HG03457 (cell line): ENCODE results near the gene BDH1.
A peak's percentile ranks its signal among the peaks of the same experiment; 100 is the strongest.
"Not testable (repeated sequence)": the region's sequence is repeated elsewhere in the genome, so short reads cannot be mapped to it uniquely, and the experiment has no call there.

ENCODE experiments used
- ATAC-seq: cut with Tn5 transposase; IDR thresholded peaks from one replicate; pipeline ENCODE4 v1.9.1; 2021; ENCODE audit warnings: moderate number of reproducible peaks; ENCODE audit not compliant: unreplicated experiment

BDH1 gene, protein sequence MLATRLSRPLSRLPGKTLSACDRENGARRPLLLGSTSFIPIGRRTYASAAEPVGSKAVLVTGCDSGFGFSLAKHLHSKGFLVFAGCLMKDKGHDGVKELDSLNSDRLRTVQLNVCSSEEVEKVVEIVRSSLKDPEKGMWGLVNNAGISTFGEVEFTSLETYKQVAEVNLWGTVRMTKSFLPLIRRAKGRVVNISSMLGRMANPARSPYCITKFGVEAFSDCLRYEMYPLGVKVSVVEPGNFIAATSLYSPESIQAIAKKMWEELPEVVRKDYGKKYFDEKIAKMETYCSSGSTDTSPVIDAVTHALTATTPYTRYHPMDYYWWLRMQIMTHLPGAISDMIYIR

DNA sequence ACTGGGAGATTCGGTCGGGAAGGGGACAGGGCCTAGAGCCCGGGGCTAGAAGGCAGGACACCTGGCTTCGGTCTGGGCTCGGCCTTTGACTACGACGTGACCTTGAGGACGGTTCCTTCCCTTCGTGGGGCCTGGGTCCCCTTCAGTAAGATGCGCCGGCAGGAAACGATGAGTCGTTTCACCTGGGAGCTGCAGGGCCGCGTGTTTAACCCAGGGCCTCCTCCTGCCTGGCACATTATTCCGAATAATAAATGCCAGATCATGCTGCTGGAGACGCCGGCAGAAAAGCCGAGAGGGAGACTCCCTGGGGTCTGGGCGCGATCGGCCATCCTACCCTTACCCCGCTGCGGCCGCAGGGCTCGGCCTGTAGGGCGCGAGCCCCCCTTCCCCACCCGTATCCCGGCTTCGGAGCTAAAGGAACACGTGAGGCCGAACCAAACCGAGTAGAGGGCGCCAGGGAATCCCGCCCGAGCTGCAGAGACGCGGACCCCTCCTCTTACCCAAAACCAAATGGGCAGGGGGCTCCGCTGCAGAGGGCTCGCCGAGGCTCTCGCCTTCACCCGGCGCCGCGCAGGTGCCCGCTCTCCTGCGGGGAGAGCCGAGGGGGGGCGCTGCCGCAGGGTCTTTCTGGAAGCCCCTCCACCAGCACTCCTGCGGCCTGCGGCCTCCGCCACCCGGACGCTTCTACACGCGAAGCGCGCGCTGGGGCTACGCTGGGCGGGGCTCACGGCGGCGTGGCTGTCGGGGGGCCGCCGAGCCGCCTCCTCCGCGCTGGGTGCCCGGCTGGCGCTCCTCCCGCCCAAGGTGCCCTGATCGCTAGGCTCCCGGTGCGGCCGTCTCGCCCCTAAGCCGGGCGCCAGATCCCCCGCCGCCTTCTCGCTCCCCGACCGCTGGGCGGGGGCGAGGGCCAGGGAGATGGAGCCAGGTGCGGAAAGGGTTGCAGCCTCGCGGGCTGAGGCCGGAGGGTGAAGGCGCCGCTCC, at the start of gene BDH1:
Gene BDH1 (minus strand): TSS at position 688 of the 981 bp plus-strand sequence. CDS start 9,525 bp downstream, outside the sequence.
- ATAC-seq = peak; percentile 28

DNA sequence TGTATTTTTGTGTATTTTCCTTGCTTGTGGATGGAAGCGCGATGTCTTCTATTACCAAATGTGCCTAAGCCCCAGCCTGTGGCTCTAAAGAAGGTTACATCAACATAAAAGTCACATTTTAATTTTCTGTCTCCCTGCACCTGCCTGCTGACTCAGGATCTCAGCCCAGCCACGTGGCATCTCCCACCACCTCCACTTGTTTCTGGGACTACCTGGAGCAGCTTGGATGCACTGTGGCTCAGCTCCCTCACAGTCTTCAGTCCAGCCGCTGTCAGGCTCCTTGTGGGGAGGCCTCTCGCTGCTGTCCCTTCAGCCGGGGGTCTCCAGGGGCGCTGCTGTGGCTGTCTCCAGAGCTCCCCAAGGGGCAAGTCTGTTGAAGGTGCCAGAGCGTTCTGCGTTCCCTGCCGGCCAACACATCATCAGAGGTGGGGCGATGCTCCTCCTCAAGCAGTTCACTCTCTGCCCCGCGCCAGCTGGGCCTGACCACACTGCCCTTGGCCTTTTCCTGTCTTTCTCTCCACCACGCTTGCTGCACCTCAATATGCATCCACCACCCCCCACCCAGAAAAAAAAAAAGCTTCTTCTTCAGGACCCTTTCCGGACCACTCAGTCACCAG, 47.7 kb upstream of the BDH1 start:
- ATAC-seq = no peak

DNA sequence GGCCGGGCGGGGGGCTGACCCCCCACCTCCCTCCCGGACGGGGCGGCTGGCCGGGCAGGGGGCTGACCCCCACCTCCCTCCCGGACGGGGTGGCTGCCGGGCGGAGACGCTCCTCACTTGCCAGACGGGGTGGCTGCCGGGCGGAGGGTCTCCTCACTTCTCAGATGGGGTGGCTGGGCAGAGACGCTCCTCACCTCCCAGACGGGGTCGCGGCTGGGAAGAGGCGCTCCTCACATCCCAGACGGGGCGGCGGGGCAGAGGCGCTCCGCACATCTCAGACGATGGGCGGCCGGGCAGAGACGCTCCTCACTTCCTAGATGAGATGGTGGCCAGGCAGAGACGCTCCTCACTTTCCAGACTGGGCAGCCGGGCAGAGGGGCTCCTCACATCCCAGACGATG, 46.6 kb upstream of the BDH1 start:
- not testable (repeated sequence) for ATAC-seq

DNA sequence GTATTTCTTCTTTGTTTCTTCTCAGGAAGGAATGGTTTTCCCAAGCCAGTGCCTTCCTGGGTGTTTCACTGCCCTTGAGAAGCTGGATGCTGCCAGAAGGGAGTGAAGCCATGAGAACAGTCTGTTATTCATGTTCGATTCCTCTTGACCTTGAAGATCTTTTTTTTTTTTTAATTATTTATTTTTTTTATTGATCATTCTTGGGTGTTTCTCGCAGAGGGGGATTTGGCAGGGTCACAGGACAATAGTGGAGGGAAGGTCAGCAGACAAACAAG, 45.7 kb upstream of the BDH1 start:
- ATAC-seq = not testable (repeated sequence)

DNA sequence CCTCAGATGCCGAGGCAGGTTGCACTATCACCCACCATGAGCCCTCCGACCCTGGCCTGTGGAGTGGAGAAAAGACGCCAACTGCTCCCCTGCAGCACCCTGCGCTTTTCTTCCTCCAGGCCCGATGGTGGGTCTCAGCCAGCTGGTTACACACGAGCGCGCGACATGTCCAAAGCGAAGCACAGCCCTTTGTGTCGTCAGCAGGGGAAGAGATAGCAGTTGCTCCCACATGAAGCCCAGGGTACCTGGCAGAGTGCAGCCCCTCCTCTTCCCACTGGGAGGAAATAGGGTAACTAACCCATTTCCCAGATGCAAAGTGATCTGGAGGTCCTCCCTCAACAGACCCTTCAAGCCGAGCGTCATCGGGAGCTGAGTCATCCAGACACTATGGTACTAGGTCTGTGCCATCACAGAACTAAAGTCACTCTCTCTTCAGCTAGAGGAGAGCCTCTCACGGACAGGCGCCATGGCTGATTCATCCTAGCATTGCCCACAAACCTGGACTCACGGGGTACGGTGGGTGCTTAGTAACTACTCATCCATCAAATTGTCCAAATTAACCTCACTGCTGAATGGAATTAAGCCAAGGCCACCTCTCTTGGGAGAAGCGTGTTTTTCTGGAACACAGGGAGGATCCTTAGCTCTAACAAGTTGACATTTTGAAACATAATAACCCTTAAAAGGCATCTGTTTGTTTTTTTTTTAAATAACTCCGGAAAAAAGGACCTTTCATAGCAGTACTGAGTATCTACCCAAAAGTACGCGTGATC, 45.2 kb upstream of the BDH1 start:
- ATAC-seq = no peak

DNA sequence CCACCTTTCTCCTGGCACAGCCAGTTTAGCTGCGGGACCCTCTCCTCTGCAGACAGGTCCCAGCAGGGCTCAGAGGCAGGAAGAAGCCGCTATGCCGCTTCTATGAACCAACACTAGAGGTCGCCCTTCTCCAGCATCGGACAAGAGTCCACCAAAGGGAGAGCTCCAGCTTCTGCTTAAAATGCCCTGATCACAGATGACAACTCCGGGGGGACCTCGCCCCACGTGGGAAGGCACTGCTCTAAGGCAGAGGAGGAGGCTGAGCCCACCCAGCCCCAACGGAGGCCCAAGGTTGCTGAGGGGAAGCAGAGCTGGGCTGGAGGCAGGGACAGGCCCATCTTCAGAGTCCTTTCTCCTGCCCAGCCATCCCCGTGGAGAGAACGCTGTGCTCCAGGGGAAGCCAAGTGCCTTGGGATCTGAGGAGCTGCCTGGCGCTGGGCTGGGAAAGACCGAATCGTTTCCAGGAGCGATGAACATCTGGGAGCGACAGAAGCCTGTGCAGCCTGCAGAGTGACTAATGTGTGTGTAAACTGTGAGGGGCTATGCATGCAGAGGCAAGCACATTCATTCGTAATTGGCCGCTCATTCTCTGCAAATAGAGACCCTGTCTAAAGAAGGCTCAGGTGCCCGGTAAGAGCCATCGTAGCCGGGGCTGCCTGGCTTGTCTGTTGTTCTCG, 43.5 kb upstream of the BDH1 start:
- ATAC-seq = no peak

DNA sequence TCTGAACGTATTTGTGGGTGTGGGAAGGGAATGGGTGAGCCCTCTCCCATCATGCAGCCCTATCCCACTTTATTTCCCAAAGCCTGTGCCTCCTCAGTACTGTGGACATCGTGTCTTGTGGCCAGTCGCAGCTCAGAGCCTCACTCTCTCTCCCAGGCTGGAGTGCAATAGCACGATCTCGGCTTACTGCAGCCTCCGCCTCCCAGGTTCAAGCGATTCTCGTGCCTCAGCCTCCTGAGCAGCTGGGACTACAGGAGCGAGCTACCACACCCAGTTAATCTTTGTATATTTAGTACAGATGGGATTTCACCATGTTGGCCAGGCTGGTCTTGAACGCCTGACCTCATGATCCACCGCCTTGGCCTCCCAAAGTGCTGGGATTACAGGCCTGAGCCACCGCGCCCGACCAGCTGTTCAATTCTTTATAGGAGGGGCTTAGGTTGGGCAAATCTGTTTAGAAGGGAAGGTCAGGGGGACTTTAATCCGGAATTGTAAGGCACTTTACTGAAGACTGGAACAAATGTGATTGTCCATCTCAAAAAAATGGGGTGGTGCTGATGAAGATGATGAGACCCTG, 42.7 kb upstream of the BDH1 start:
- no peak for ATAC-seq

DNA sequence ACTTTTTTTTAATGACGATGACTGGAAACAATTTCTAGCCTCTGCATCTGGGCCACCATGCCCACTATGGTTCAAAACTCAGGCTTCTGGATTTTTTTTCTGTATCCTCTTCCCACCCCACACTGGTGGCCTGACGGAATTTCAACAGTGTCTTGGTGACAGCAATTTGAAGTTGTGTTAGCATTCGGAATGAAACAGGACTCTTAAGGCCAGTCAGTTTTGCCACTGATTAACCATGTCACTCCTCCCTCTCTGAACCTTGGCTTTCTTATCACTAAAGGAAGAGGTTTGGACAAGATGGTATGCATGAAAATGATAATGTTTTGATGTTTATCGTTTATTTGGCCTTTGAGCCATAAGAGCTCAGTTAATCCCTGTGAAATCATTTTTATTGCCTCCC, 41.6 kb upstream of the BDH1 start:
- ATAC-seq = no peak

DNA sequence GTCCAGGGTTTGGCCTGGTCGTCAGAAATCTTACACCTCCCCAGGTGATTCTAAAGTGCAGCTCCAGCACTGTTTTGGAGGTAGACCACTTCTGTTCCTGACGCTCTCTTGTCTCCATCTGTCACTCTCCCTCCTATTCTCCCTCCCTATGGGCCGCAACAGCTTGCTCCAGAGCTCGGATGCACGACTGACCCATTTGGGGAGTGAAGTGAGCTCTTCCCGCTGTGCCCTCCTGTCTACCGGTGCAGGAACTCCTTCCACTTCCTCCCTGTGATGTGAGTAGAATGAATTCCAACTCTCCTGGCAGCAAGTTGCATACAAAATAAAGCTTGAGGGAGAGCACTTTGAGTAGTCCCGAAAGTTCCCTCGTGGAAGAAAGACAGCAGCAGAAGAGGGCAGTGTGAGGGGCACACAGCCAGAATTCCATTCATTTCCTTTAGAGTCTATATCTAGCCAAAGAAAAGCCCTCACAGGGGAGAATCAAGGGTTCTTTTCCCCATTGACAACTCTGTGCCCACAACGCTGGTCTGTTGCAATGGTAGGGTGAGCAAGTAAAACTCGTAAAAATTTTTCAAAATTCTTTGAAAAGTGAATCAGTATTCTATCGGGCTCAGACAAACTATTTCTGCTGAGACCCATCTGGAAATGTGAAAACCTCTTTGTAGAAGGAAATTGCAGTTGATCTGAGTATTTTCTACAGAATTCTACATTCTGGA, 39.9 kb upstream of the BDH1 start:
- ATAC-seq = no peak

DNA sequence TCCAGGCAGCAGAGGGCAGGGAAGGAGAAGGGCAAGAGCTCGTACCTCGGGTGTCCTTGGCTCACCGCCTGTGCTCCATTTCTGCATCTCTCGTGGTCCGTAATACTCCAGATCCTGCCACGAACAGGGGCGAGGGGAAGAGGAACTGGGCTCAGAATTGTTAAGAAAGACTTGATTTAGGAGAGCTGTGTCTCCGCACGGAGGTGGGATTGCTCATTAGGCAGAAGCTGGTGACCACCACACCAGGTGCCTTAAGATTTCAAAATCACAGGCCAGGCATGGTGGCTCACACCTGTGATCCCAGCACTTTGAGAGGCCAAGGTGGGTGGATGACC, 37.2 kb upstream of the BDH1 start:
- no peak for ATAC-seq

DNA sequence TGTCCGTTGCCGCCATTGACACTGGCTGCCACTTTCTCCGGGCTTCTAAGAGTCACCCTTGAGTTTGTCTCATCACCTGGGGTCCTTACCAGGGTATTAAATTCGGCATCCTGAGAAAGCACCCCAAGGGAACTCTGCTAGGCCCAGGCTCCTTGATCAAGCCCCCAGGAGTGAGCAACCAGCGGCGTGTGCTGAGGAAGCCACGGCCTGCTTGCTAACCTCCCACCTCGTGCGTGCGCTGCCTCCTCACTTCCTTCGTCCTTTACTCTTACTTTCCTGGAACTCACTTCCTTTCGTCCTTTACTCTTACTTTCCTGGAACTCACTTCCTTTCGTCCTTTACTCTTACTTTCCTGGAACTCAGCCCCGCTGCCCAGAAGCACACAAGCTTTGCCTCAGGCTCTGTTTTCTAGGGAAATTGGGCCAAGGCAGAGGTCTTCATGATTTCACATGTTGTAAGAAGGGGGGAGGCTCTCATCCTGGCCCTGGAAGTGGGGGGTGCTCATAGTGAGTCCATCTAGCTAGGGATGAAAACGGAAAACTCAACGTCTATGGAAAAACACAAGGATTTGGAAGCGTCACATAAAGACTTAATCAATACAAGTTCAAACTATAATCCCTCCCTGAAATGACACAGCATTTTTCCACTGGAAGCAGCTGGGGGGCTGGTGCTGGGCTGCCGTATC, 36.7 kb upstream of the BDH1 start:
- no peak for ATAC-seq

DNA sequence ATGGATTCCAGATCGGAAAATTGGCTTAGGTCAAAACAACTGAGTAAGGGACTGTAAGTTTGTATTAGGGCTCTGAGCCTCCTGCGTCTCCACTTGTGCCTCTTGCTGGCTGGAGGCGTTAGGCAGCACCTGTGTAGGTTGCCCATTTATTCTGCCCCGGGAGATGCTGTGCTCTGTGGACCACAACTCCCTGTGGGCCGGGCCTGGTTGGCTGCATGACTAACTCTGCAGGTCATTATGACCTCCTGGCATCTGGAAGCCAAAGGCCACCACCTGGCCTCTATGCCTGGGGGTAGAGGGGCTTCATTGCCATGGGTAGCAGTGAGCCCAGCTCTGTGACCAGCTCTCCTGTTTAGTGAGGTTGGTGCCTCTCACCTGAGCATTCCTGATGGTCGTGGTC, 36.0 kb upstream of the BDH1 start:
- ATAC-seq = no peak

DNA sequence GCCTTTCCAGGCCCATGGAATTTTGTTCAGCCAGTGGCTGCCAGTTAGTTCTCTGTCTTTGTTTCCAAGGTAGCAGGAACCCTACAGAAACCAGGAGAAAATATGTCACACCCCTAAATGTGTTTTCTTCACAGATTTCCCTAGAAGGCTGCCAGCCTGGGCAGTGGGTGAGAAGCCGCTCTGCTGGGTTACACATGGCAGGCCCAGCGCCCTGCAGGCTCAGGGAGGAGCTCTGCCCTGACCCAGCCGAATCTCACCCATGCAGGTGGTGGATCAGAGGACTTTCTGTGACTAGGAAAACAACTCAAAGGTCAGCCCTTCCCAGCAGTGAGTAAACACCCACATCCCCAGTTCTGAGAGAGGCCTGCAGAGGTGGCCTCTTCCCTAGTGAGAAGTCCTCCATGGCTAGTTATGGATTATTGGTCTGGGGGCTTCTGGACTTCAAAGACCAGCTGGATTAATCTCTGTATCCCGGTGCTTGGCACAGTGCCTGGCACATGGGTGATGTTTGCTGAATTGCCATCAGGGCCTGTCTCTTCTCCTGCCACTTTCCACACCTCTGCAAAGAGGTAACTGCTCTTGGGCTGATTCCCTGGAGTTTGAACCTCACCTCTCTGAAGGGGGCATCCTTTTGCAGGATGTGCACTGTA, 34.7 kb upstream of the BDH1 start:
- no peak for ATAC-seq

DNA sequence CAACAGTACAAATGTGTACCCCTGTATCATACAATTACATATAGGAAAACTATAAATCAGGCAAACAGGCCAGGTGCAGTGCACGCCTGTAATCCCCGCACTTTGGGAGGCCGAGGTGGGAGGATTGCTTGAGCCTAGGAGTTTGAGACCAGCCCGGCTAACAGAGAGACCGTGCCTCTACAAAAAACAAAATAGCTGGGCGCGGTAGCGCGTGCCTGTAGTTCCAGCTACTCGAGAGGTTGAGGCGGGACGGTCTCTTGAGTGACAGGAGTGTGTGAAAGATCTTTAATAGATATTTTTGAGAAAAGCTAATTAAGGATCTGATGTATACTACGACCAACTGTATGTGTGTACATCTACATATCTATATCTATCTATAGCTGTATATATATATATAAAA, 33.8 kb upstream of the BDH1 start:
- ATAC-seq = no peak

DNA sequence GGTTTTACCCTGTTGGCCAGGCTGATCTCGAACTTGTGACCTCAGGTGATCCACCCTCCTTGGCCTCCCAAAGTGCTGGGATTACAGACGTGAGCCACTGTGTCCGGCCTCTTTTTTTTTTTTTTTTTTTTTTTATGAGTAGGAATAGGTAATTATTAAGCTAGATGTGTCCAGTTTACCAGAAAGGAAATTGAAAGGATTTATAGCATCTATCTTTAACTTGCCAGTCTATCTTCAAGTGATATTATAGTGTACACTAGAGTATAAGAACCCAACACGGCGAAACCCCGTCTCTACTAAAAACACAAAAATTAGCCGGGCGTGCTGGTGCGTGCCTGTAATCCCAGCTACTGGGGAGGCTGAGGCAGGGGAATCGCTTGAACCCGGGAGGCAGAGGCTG, 31.0 kb upstream of the BDH1 start:
- ATAC-seq = not testable (repeated sequence)

DNA sequence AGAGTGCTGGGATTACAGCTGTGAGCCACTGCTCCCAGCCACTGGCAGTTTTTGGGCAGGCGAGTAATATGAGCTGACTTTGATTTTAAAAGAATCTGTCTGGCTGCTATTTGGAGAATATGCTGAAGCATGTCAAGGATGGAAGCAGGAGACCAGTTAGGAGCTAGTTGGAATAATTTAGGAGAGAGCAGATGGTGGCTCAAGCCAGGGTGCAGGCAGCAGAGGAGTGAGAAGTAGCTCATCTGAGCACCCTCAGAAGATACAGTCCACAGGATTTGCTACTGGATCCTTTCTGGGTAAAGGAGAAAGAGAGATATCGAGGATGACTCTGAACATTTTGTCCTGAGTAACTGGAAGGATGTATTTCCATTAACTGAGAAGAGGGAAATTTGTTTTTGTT, 30.4 kb upstream of the BDH1 start:
- ATAC-seq = no peak

DNA sequence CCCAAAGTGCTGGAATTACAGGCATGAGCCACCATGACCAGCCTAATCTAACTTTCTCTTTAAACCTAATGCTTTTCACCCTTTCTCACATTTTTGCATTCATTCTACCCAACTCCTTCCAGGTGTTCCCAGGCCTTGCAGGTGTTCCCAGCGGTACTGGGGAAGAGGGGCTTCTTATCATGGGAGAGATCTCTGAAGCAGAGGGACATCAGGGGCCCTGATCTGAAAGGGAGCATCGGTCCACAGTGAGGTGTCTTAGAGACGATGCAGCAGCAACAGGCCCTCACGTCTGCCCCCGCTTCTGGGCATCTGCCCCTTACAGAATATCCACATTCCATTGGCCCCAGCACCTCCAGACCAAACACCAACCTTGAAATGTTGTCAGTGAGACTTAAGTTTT, 29.0 kb upstream of the BDH1 start:
- ATAC-seq = no peak

DNA sequence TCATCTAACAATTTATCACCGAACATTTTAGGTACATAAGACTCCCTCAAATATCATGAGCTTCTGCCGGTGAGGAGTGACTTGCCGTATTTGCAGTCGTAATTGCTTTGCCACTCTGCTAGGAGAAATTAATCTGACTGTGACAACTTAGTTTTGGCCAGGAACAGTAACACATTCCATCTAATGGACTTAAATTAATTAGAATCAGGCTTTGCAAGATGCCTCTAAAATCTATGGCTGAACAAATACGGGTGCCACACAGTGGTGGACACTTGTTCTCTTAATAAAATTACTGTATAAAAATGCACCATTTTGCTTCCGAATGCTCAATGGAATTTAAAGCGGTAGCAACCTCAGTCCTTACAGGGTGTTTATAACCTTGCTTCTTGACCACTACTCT, 27.6 kb upstream of the BDH1 start:
- ATAC-seq = no peak

DNA sequence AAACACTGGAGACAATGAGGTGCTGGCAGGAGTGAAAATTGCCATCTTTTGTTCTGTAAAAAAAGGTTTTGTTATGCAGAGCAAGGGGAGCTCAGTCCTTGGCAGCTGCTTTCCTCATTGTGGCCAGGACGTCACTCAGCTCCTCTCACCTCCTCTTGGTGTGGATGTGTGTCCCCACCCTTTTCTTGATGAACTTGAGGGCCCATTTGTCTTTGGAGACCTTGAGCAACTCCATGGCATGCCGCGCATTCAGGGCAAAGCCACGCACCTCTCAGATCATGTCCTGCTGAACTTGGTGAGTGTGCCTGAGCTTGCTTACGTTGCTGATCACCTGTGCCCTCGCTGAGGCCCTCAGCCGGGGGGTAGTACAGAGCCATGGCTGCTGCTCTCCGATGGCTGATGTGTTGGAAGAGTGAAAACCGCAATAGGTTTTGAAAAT, 24.5 kb upstream of the BDH1 start:
- no peak for ATAC-seq
